Right lung (tissue), 10 donors: ENCODE measurements around the gene F9. TPM values are rescaled to one million over a fixed set of nuclear protein-coding genes. Genes with fewer than 3 reads are reported as not detected.
"Not testable (repeated sequence)": the region's sequence is repeated elsewhere in the genome, so short reads cannot be mapped to it uniquely, and the experiment has no call there.

Experiments used
- DNase-seq, 2 donors: peaks; one replicate each; pipeline ENCODE4 v3.0.0-alpha.2; 2013
- long read RNA-seq, 8 donors: transcript quantifications; one replicate each; lab custom pipeline, GENCODE V29; 2026
- polyA plus RNA-seq, 5 donors: library from polyadenylated mRNA; unstranded; fragments of 120-200 nt; gene quantifications; one replicate each; pipeline versions ENCODE4 v1.2.1 to v1.2.3, GENCODE V29; 2013; ENCODE audit warnings: inconsistent platforms in 1 of 5, low replicate concordance in 1 of 5; ENCODE audit not compliant: insufficient read length in 5 of 5, insufficient read depth in 1 of 5

F9 gene
- polyA plus RNA-seq, result under 1 TPM in 1 of 5 donors, not detected in 4; 0.29 TPM
- long read RNA-seq, donor 1, result 0 reads
- long read RNA-seq, donor 2, result 0 reads
- long read RNA-seq, donor 3, result 0 reads
- long read RNA-seq, donor 4, result 0 reads
- long read RNA-seq, donor 5, result 0 reads
- long read RNA-seq, donor 6, result 0 reads
- long read RNA-seq, donor 7, result 0 reads
- long read RNA-seq, donor 8, result 0 reads

DNA sequence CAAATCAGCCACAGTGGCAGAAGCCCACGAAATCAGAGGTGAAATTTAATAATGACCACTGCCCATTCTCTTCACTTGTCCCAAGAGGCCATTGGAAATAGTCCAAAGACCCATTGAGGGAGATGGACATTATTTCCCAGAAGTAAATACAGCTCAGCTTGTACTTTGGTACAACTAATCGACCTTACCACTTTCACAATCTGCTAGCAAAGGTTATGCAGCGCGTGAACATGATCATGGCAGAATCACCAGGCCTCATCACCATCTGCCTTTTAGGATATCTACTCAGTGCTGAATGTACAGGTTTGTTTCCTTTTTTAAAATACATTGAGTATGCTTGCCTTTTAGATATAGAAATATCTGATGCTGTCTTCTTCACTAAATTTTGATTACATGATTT, at the start of gene F9:
Gene F9 (plus strand): TSS at position 190 of the 400 bp plus-strand sequence. CDS start 26 bp downstream, at position 216.
- no peak for DNase-seq

DNA sequence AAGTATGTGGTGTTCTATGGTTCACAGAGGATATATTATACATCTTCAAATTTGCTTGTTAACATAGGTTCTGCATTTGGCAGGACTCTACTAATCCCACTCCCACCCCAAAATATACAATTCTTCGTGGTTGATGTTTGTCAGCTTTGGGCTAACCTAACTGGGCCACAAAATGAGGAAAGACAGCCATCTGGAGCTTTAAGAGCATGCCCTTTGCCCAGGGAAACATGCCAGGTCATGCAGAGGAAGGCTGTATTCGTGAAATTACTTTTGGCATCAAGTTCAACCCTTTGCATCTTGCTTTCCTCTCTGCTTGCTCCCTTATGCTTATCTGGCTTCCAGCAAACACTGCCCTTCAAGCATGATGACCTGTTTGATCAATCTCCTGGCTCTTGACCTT, 46.8 kb upstream of the F9 start:
- DNase-seq, result no peak

- DNase-seq, result no peak
Measured at GRCh38 chrX:139484591-139484990, 45.9 kb upstream of the F9 start.

DNA sequence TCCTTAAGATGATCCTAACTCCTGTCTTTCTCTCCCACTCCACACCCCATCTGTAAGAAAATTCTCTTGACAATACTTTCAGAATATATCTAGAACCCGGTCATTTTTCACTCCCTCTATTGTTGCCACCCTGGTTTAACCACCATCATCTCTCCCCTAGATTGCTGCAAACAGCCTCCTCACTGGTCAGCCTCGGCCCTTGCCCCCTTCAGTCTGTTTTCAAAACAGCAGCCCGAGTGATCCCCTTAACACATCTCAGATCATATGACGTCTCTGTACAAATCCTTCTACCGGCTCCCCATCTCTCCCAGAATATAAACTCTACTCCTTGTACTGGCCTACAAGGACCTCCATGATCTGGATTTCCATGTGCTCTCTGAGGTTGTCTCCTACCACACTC, 35.2 kb upstream of the F9 start:
- no peak for DNase-seq

DNA sequence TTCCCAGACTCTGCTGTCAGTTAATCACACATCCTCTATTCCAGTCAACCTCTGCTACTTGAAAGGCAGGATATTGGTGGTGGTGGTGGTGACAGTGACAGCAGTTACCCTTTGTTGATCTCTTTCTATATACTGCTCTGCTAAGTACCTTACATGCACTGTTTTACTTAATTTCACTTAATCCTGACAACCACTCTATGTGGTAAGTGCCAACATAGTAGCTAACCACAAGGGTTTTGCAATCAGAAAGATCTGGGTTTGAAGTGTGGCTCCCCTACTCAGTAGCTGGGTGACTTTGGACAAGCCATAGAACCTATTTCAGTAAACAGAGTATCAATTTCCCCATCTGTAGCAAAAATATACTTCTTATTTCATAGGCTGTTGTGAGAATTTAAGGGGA, 24.2 kb upstream of the F9 start:
- no peak for DNase-seq

DNA sequence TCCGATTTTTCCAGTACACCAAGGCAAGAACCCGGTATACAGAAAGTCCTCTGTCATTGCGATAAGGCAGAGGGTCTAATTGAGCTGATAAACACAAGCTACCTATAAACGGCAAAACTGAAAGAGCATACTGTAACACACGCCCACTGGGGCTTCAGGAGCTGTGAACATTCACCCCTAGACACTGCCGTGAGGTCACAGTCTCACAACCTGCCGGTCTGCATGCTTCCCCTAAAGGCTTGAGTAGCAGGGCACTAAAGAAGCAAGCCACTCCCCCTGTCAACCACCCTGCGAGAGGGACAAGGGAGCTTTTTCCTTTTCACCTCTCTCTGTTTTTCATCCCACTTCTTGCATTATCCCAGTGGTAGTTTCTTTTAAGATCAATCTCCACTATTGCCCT, 22.4 kb upstream of the F9 start:
- DNase-seq, result no peak

- no peak for DNase-seq
Measured at GRCh38 chrX:139518475-139518874, 12.1 kb upstream of the F9 start.

GRCh38 chrX:139528829-139529228, 1.7 kb upstream of the F9 start:
- DNase-seq, result not testable (repeated sequence)

GRCh38 chrX:139532834-139533233, 2.3 kb downstream of the F9 start:
- no peak for DNase-seq

DNA sequence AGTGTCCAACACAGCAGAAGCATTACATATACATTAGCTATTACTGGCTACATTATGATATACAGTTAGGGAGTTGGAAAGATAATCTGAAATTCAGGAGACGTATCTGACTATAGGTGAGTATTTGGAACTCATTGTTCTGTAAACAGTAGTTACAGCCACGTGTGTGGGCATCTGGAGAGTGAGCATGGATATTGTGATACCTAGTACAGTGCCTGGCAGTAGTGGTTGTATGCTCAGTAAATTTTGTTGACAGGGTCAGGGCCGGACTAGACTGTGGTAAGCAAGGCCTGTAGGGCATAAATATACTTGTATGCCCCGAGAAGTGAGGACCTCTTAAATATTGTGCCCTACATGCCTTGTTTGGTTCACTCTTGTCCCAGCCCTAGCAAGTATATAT, 2.9 kb downstream of the F9 start:
- DNase-seq, result no peak

- no peak for DNase-seq
Measured at GRCh38 chrX:139538907-139539790, 8.6 kb downstream of the F9 start.

- no peak for DNase-seq
Measured at GRCh38 chrX:139542652-139543051, 12.1 kb downstream of the F9 start.

DNA sequence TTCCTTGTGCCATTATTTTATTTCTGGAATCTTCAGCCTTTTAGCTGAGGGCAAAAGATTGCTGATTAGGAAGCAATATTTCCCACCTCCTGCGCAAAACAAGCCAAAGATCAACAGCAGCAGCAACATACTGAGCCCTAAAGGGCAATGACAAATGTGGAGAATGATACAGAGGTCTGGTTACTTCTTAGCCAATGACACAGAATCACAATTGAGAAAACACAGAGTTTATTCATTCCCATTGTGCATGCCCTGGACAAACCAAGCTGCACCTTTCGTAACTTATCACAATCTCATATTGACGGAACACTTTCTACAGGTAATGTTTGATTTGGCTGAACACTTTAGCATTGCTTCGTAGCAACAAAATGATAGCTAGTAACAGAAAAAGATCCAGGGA, 13.4 kb downstream of the F9 start:
- no peak for DNase-seq

- DNase-seq, result no peak
Measured at GRCh38 chrX:139544591-139544990, 14.1 kb downstream of the F9 start.

DNA sequence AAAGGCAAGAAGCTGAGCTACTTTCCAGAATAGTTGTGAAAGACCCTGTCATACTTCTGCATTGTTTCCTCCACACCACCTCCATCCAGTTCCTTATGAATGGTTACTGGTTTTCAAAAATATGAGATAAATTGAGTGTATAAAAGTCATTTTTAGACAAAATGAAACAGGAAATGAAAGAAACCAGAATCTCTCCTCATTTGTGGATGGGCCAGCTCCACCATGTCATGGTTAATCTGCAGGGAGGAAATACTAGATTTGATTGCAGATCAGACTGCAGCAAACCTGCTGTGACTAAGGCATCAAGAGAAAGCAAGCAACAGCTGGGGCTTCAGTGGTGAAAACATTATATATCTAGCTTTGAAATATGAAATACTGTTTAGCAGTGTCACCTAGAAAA, 23.8 kb downstream of the F9 start:
- no peak for DNase-seq

DNA sequence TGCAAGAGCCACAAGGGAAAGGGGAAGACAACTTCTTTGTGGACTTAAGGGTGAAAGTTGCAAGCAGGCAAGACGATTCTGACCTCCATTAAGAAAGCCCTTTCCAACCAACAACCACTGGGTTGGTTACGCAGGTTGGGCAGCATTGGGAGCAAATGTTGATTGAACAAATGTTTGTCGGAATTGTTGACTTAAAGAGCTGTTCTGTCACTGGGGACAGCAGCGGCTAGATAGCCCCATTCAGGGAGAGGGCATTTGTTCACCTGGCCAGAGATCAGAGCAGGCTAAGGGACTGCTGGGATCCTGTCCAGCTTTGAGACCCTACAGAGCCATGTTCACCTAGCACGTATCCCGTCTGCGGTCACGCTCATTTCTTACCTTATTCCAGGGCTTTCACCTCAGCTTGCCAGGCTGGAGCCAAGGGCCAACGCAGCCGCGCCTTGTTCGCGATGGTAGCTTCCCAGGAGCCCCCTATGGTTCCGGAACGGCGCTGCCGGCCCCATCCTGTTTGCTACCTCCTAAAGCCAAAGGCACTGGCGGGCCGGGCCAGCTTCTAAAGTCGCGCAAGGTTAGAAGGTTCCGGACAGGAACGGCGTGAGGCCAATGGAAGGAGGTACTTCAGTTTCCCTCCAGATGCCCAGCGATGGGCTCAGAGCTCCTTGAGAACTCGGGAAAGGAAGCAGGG, 24.6 kb downstream of the F9 start:
- no peak for DNase-seq

GRCh38 chrX:139559383-139560042, 29.0 kb downstream of the F9 start:
- peak; percentile 27 to 32 for DNase-seq

- DNase-seq, result no peak
Measured at GRCh38 chrX:139560221-139560620, 29.7 kb downstream of the F9 start.

GRCh38 chrX:139563251-139563650, 32.7 kb downstream of the F9 start:
- DNase-seq, result no peak

- DNase-seq, result no peak
Measured at GRCh38 chrX:139566981-139567380, 36.4 kb downstream of the F9 start.

DNA sequence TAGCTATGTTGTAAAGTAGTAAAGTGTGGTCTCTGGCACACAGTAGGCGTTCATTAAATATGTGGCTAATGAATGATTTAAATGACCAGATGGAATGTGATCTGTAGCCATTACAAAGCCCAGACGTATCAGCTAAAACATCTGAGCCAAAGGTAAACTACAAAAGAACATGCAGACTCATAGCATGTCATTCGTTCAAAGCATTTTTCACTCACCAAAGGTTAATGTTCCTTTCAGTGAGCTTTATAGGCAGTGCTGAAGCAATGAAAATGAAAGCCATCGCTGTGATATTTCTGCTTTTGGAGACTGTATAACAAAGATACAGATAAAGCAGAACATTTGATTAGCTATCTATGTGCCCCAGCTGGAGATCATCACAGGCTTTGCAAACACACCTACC, 50.5 kb downstream of the F9 start:
- DNase-seq, result no peak

DNA sequence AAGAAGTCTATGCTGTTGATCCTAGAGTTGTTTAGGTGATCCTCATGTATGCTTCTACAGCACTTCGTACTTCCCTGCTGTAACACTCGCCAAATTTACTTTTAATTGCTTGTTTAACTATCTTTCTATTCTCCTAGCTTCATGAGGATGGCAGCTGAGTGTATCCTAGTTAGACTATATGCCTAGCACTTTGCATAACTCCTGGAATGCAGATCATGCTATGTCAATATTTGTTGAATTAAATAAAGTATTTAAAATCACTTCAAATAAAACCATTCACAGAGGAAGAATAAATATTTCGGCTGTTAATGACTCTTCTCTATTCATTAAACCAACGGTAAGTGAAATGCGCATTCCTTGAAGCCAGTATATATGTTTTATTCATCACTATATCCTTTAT, 55.1 kb downstream of the F9 start:
- no peak for DNase-seq
